Keratinocyte (primary cell): Measurements from ENCODE around the gene APC.

ENCODE experiments used
- EZH2 ChIP-seq: IDR thresholded peaks from one replicate; pipeline ENCODE4 v1.6.1; 2012; ENCODE audit warnings: inconsistent platforms, mild to moderate bottlenecking, low read length, moderate library complexity
- TF ChIP-seq, protein P1 (sequence below), 3 experiments: IDR thresholded peaks in 1 of 3; conservative IDR thresholded peaks in 1 of 3; optimal IDR thresholded peaks in 1 of 3; 2 replicates in 2 of 3; 3 replicates in 1 of 3; pipeline versions ENCODE3 to v1.5.1; 2011; ENCODE audit warnings: low read length in 3 of 3, mild to moderate bottlenecking in 3 of 3, moderate library complexity in 2 of 3, control low read depth in 1 of 3, inconsistent platforms in 1 of 3; ENCODE audit not compliant: insufficient read depth in 2 of 3; ENCODE audit errors: extremely low read depth in 1 of 3

DNA sequence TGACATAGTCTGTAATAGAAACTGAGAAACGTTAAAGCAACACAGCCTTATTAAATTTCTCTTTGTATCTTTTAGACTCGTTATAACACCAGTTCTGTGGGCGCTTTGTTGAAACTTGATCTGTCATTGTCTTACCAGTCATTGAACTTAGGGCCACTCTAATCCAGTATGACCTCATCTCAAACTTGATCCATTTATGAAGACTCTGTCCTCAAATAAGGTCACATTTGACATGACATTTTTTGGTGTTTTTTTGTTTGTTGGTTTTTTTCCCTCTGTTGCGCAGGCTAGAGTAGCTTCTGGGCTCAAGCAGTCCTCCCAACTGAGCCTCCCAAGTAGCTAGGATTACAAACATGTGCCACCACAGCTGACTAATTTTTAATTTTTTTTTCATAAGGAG is 5.9 kb downstream of the APC start:
- TF ChIP-seq, protein P1, sequence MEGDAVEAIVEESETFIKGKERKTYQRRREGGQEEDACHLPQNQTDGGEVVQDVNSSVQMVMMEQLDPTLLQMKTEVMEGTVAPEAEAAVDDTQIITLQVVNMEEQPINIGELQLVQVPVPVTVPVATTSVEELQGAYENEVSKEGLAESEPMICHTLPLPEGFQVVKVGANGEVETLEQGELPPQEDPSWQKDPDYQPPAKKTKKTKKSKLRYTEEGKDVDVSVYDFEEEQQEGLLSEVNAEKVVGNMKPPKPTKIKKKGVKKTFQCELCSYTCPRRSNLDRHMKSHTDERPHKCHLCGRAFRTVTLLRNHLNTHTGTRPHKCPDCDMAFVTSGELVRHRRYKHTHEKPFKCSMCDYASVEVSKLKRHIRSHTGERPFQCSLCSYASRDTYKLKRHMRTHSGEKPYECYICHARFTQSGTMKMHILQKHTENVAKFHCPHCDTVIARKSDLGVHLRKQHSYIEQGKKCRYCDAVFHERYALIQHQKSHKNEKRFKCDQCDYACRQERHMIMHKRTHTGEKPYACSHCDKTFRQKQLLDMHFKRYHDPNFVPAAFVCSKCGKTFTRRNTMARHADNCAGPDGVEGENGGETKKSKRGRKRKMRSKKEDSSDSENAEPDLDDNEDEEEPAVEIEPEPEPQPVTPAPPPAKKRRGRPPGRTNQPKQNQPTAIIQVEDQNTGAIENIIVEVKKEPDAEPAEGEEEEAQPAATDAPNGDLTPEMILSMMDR (optimal IDR thresholded peaks at IDR 0.05 in 1 of 3, IDR thresholded peaks at IDR 0.05 in 1 of 3, conservative IDR thresholded peaks at IDR 0.05 in 1 of 3; ENCODE audit: extremely low read depth in 1 of 3, insufficient read depth in 2 of 3, low read length in 3 of 3), result no peak
- TF ChIP-seq EZH2, result no peak
